Inflammatory macrophage treated with lipopolysaccharide for 1 hour (primary cell): ENCODE results near the gene PTPMT1.

ENCODE experiments used
- DNase-seq, 2 donors: peaks; one replicate each; pipeline ENCODE4 v3.0.0-alpha.2; 2020 to 2022

Gene PTPMT1

DNA sequence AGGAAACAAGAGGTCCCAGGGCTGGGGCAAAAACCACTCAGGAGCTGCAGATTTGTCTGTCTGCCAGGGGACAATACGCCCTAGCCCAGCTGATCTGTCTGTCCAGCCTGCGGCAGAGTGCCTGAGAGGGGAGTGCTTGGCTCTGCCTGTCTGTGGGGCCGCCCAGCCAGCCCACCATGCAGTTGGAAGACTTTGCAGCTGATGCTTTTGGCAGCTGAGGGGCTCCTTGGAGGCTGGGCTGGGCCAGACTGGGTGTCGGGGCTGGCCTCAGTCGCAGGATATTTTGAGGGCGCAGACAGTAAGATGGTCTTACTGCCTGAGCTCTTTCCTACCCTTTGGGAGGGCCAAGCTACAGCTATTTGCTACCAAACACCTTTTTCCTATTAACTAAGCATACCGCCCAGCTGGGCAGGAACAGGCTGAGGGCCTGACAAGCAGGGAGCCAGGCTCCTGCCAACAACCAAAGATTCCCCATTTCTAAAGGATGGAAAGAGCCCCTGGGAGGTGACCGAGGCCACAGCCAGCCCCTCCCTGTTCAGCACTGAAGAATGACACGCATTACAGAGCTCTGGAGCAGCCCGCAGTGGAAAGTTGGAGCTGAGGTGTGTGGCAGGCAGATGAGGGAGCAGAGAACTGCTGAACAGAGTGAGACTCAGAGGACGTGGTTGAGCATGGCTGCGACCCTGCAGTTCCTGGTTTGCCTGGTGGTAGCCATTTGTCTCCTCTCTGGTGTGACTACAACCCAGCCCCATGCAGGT, 20.9 kb downstream of the PTPMT1 start, which contains the start of gene FAM180B:
Gene FAM180B (plus strand): TSS at position 581 of the 758 bp plus-strand sequence. CDS start 91 bp downstream, at position 672.
- DNase-seq = no peak

DNA sequence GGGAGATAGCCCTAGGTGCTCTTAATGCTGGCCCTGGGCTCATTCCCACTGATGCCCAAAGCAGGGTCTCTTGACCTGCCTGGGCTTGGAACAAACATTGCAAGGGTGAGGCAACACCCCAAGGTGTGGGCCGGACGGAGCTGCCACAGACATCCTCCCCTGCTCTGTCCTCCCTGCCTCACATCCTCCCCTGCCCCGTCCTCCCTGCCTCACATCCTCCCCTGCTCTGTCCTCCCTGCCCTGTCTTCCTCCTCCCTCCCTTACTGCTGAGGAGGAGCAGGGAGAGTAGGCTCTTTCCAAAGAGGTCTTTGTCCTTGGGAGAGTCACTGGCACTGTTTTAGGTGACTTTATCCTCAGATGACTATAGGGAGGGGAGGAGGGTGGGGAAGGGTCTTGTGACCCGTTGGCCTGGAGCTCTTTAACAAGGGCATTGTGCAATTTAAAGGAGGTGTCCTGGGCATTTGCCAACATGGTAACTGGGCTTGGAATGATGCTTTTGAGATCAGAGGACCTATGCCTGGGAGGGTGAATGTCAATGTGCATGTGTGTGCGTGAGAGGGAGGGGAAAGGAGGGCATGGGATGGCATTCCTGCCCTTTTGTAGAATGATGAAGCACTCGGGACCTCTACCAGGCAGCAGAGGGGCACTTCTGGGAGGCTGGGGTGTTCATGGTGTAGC, 21.8 kb downstream of the PTPMT1 start:
- DNase-seq = peak in 1 of 2 donors; percentile 50

- peak; percentile 75 to 90 for DNase-seq
These were observed 22.4 kb downstream of the PTPMT1 start for GRCh38 chr11:47587723-47588326.

GRCh38 chr11:47589118-47589517, 23.7 kb downstream of the PTPMT1 start:
- no peak for DNase-seq

GRCh38 chr11:47589584-47589976, 24.2 kb downstream of the PTPMT1 start:
- no peak for DNase-seq

GRCh38 chr11:47589977-47590861, 24.8 kb downstream of the PTPMT1 start:
- DNase-seq = no peak

DNA sequence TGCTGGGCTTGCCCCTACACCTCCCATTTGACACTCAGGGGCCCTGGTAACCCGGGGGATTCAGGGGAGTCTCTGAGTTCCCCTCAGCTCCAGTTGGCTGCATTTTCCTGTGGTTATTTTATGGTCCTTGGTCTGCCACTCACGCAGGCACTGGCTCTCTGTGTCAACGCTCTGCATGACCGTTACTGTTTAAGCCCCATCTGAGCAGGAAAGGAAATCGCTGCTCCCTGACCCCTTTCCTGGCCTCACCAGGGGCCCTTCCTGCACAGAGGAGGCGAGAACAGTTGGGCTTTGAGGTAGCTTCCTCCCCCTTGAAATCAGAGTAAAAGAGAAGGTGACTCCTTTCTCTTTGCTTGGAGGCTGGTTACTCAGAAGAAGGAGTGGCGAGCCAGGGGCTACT, 26.4 kb downstream of the PTPMT1 start:
- DNase-seq = no peak

- no peak for DNase-seq
These were observed 26.9 kb downstream of the PTPMT1 start for GRCh38 chr11:47592251-47592650.

- no peak for DNase-seq
These were observed 27.6 kb downstream of the PTPMT1 start for GRCh38 chr11:47592970-47593369.

DNA sequence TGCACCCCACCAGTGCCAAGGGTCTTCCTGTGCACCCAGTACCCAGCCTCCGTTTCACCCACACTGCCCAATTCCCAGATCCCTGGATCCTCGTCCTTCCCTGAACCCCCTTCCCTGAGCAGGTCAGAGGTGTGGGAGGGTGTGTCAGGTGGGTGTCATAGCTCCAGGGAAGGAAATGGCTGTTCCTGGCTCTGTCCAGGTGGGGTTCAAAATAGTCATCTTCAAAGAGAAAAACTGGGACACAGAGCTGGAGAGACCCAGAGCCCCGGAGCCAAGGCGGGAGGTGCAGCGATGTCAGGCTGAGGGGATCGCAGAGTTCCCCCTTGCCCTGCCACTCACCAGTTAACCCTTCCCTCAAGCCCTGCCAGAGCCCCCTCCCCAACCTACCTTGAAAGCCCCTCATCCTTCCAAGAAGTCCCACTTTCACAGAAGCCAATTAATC, 28.1 kb downstream of the PTPMT1 start:
- no peak for DNase-seq

- DNase-seq = no peak
These were observed 28.8 kb downstream of the PTPMT1 start, which contains the start of gene C1QTNF4 for GRCh38 chr11:47593934-47594855. C1QTNF4 (minus strand) TSS chr11:47594411; CDS start chr11:47590810, 3,601 bp downstream.

GRCh38 chr11:47595029-47595428, 29.6 kb downstream of the PTPMT1 start:
- no peak for DNase-seq

GRCh38 chr11:47595967-47596366, 30.6 kb downstream of the PTPMT1 start:
- no peak for DNase-seq

DNA sequence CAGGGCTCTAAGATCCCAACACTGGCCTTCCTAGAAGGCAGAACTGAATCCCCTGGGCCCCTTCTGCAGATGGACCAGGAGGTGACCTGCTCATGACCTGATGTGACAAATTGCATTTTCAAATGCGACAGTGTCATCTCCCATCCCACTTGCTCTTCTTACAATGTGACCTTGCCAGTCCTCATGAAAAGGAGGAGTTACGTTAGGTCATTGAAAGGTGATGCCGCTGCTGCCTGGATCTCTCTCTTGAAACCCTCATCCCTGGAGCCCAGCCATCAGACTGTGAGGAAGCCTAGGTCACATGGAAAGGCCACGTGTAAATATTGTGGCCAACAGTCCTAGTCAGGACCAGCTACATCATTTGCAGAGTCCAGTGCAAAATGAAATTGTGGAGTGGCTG, 34.5 kb downstream of the PTPMT1 start:
- no peak for DNase-seq

DNA sequence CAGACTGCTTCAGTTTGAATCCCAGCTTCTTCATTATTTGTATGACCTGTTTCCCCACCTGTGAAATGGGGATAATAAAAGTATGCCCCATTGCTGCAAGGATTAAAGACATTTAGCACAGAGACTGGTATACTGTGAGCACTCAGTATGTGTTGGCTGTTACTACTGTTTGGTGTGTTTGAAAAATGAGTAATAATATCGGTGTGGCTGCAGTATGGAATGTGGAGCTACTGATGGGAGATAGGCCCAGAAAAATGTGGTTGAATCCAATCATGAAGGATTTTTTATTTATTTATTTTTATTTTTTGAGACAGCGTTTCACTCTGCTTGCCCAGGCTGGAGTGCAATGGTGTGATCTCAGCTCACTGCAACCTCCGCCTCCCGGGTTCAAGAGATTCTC, 37.9 kb downstream of the PTPMT1 start:
- no peak for DNase-seq

GRCh38 chr11:47605921-47606320, 40.5 kb downstream of the PTPMT1 start:
- DNase-seq = no peak

GRCh38 chr11:47606731-47607130, 41.3 kb downstream of the PTPMT1 start:
- DNase-seq = no peak

DNA sequence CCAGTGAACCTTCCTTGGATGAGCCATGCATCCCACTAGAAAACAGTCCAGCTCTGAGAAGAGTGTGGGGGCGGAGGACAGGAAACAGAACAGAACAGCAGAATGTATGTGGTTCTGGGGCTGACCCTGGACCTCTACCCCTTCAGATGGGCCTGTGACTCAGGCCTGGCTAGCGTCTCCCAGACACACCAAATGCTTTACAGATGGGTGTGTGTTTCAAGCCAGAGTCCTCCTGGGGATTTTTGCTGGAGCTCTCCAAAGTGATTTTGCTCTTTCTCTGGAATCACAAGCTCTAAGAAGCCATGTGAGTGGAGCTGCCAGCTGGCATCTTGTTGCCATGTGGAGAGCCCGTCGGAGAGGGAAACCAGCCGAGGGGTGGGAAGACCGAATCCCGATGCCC, 42.0 kb downstream of the PTPMT1 start:
- no peak for DNase-seq

GRCh38 chr11:47609675-47610074, 44.3 kb downstream of the PTPMT1 start:
- DNase-seq = no peak

DNA sequence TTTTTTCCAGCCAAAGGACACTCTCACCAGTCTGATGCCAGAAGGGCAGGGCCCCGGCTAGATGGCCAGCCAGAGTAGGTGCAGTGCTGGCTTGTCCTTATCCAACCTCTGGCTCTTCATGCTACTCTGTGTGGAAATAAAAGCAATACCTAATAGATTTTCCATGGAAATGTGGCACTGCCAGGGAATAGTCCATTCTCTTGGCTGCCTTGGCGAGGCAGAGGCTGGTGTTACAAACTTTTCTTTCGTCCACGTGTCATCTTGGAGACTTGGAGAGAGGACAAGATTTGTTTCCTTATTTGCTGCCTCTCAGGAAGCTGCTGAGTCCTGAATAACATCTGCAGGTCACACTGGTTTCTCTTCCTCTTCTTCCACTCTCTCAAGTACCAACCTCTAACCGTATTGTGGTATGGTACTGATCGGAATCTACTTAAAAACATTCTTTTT, 46.0 kb downstream of the PTPMT1 start:
- DNase-seq = peak; percentile 52 to 55

- no peak for DNase-seq
These were observed 49.9 kb downstream of the PTPMT1 start for GRCh38 chr11:47615249-47615648.
